GM19468 (cell line): Measurements from ENCODE around the gene SLC4A4.

ENCODE experiments used
- ATAC-seq: cut with Tn5 transposase; IDR thresholded peaks from one replicate; pipeline ENCODE4 v1.9.1; 2021; ENCODE audit warnings: mild to moderate bottlenecking, moderate library complexity, moderate number of reproducible peaks; ENCODE audit not compliant: unreplicated experiment; ENCODE audit errors: extremely low read depth

Gene SLC4A4

GRCh38 chr4:71584585-71584984 is 245.8 kb downstream of the SLC4A4 start:
- no peak for ATAC-seq

- ATAC-seq: no peak
Measured at GRCh38 chr4:71586087-71586763, 247.4 kb downstream of the SLC4A4 start.

- ATAC-seq: no peak
Measured at GRCh38 chr4:71587995-71588394, 249.2 kb downstream of the SLC4A4 start.

- ATAC-seq: no peak
Measured at GRCh38 chr4:71592793-71593192, 254.0 kb downstream of the SLC4A4 start.

GRCh38 chr4:71593311-71593710 is 254.5 kb downstream of the SLC4A4 start:
- ATAC-seq: no peak

GRCh38 chr4:71595576-71596108 is 256.8 kb downstream of the SLC4A4 start:
- no peak for ATAC-seq

GRCh38 chr4:71599578-71599977 is 260.8 kb downstream of the SLC4A4 start:
- no peak for ATAC-seq

GRCh38 chr4:71602289-71602900 is 263.6 kb downstream of the SLC4A4 start:
- ATAC-seq: no peak

- ATAC-seq: peak; percentile 91
Measured at GRCh38 chr4:71604785-71605184, 266.0 kb downstream of the SLC4A4 start.

GRCh38 chr4:71607109-71607508 is 268.3 kb downstream of the SLC4A4 start:
- no peak for ATAC-seq

- ATAC-seq: no peak
Measured at GRCh38 chr4:71607780-71608677, 269.2 kb downstream of the SLC4A4 start.

- no peak for ATAC-seq
Measured at GRCh38 chr4:71608678-71609071, 269.9 kb downstream of the SLC4A4 start.

- ATAC-seq: no peak
Measured at GRCh38 chr4:71609167-71609566, 270.3 kb downstream of the SLC4A4 start.

GRCh38 chr4:71609651-71610050 is 270.8 kb downstream of the SLC4A4 start:
- ATAC-seq: no peak

GRCh38 chr4:71614621-71615020 is 275.8 kb downstream of the SLC4A4 start:
- ATAC-seq: no peak

- no peak for ATAC-seq
Measured at GRCh38 chr4:71616168-71616811, 277.5 kb downstream of the SLC4A4 start.
